ENCODE data around the gene AGMAT. TPM values are rescaled to one million over a fixed set of nuclear protein-coding genes. Genes with fewer than 3 reads are reported as not detected.

AGMAT gene, protein sequence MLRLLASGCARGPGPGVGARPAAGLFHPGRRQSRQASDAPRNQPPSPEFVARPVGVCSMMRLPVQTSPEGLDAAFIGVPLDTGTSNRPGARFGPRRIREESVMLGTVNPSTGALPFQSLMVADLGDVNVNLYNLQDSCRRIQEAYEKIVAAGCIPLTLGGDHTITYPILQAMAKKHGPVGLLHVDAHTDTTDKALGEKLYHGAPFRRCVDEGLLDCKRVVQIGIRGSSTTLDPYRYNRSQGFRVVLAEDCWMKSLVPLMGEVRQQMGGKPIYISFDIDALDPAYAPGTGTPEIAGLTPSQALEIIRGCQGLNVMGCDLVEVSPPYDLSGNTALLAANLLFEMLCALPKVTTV
- 10 to 100 TPM in 3 of 4 donors, 1 to 10 TPM in 1; 1.2 to 33.6 (median 23.4) TPM for polyA plus RNA-seq (ENCODE audit: insufficient read length in 4 of 4)

DNA sequence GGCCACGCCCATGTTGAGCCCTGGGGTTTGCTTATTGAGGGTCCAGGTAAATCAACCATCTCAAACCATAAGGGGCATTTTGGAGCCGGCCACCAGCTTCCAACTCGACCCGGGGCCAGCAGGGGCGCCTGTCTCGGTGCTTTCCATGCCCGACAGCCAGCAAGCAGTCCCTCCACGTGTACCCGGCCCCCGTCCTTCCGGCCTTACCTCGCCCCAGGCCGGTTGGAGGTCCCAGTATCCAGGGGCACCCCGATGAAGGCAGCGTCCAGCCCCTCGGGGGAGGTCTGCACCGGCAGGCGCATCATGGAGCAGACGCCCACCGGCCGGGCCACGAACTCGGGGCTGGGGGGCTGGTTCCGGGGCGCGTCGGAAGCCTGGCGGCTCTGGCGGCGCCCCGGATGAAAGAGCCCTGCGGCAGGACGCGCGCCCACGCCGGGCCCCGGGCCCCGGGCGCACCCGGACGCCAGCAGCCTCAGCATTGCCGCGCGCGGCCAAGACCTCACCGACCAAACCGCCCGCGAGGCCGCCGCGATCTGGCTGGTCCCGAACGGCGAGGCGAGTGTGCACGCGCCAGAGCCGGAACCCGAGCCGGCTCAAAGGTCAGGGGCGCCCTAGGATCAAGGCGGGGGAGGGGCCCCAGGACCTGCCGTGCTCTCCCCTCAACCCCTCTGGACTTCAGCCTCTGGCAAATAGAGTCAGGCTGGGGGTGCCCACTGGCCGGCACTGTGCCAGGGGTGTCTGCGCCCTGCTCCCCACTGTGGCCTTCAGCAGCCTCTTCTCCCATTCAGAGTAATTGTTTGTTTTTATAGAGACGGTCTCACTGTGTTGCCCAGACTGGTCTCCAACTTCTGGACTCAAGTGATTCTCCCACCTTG lies at the start of gene AGMAT:
AGMAT (minus strand) TSS at position 563 of the 875 bp plus-strand sequence; CDS start at position 479, 84 bp downstream.
- DNase-seq (ENCODE audit: low read depth in 4 of 4, low spot score in 3 of 4) = no peak

DNA sequence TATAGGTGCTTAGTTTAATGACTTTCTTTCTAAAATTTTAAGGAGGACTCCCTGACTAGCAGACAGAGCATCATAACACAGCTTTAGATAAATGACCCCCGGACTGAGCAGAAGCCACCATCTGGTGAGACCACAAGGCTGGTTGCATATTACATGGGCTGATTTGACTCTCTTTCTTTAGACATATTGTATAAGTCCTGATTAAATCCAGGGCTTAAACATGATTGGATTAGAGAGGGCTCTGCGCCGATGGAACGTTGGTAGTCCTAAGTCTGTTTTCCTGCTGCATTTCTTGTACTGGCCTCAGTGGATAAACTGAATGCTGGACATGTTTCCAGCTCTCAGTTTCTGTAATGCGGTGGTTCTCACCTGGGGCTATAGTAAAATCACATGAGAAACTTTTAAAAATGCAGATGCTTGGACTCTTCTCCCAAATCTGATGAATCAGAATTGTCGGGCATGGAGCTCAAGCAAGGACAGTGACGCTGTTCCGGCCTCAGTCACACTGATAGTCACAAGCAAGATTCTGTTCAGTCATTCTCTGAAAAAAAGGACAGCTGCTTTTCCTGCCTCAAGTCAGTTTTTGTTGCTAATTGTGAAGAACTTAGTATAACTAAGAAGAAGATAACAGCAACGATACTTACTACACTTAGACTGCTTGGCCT lies 49.0 kb upstream of the AGMAT start:
- no peak for DNase-seq (ENCODE audit: low read depth in 4 of 4, low spot score in 3 of 4)

DNA sequence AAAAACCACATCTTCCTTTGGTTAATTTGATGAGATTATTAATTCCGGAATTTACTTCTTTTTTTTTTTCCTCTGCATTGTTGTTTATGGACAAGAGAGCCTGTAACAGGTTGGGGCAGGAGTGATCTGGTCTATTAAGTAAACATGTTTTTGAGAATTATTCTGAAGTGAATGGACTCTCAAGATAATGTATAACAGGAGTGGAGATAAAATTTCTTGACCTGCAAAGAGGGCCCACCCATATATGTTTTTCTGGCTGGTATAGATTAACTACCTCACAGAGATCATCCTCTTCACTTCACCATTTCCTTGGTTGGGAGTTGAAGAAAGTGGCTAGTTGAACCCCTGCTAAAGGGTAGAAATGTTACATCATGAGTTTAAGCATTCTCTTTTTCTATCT lies 43.2 kb upstream of the AGMAT start:
- no peak for DNase-seq (ENCODE audit: low read depth in 4 of 4, low spot score in 3 of 4)

DNA sequence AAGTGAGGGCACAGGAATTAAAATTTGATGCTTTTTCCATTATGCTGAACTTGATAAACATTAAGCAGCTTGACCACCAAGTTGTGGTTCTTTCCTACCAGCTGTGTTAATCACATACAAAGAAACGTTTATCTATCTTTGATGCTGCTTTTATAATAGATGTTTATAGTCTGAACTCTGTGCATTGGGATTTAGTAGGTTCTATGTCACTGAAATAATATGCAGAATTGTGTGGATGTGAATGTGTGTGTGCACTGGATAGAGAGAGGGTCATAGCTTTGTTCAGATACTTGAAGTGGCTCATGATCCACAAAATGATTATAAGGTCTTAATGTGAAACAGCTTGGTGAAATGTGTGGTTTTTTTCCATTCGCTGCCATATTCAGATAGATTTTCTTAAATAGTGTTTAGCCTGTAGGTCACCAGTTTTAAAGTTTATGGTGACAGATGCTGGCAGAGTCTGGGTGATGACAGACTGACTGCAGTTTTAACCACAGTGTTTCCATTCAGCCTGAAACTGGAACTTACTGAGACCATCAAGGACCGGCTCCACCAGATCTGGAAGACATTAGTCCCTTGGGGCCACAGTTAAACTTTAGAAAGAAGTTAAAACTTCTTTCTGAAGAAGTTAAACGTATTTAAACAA lies 42.6 kb upstream of the AGMAT start:
- DNase-seq (ENCODE audit: low read depth in 4 of 4, low spot score in 3 of 4) = no peak

DNA sequence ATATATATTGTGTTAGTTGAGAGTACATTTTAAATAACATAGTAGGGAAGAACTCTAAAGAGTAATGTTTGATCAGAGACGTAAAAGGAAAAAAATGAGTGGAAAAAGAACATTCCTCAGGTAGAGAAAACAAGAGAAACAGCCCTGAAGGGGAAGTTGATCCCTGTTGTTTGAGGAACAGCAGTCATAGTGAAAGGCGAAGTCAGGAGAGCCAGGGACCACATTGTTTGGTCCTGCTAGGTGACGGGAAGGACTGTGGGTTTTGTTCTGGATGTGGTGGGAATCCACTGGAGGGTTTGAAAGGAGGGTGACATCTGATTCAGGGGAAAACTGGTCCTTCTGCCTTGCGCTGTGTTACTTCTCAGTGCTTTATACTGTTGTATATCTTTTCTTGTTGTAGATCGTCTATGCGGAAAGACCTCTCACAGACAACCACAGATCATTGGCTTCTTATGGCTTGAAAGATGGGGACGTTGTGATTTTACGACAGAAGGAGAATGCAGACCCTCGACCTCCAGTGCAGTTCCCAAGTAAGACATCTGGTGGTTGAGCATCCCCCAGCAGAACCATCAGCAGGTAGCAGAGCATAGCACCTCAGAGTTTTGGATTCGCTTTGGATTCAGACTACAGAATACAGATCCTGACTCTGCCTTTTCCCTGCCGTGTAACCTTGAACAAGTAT lies 41.6 kb upstream of the AGMAT start:
- DNase-seq (ENCODE audit: low read depth in 4 of 4, low spot score in 3 of 4) = no peak

DNA sequence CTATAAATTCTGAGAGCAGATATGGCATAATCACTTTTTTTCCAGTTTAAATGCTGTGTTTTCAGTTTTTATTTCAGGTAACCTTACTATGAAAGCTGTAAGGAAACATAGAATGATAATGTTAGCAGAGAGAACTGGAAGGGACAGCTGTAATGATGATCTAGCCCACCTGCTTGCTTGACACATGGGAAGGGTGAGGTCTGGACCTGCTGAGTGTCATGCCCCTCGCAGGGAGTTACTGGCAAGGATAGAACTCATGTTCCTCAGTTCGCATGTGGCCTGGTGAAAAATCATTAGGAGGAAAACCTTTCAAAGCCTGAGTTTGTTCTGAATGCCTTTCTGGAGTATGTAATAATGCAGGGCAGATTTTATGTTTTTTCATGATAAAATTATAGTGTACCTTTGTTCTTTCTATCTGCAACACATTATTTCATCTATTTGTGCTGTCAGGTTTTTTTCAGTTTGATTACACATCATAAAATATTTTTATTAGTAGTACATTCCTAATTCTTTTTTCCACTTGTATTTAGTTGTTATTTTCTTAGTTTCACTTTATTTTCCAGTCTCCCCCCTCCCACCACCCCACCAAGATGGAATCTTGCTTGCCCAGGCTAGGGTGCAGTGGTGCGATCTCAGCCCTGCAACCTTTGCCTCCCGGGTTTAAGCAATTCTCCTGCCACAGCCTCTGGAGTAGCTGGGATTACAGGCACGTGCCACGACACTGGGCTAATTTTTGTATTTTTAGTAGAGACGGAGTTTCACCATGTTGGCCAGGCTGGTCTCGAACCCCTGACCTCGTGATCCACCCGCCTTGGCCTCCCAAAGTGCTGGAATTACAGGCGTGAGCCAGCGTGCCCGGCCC lies 40.4 kb upstream of the AGMAT start:
- no peak for DNase-seq (ENCODE audit: low read depth in 4 of 4, low spot score in 3 of 4)

DNA sequence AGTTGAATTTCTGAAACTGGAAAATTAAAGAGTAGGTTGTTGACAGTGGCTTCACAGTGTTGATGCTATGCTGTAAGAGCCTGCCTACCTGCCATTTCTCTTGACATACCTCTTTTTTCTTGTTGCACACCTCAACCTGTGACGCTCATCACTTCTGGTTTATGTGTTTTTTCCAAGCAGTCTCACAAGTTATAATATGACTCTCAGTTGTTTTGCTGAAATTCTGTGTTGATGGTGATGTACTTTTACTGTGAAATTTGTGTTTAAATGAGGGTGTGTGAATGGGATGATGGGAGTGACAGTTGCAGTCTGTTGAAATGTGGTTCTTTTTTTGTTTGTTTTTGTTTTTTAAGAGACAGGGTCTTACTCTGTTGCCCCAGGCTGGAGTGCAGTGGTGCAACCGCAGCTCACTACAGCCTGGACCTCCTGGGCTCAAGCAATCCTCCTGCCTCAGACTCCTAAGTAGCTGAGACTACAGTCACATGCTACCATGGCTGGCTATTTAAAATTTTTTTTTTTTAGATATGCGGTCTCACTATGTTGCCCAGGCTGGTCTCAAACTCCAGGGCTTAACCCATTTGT lies 39.4 kb upstream of the AGMAT start:
- DNase-seq (ENCODE audit: low read depth in 4 of 4, low spot score in 3 of 4) = no peak

DNA sequence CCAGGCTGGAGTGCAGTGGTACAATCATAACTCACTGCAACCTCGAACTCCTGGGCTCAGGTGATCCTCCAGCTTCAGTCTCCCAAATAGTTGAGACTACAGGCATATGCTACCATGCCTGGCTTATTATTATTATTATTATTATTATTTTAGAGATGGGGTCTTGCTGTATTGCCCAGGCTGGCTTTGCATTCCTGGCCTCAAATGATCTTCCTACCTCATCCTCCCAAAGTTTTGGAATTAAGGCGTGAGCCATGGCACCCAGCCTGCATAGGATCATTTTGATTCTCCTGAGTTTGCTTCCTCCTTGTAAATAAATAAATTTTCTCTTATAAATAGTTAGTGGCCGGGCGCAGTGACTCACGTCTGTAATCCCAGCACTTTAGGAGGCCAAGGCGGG lies 38.6 kb upstream of the AGMAT start:
- no peak for DNase-seq (ENCODE audit: low read depth in 4 of 4, low spot score in 3 of 4)

DNA sequence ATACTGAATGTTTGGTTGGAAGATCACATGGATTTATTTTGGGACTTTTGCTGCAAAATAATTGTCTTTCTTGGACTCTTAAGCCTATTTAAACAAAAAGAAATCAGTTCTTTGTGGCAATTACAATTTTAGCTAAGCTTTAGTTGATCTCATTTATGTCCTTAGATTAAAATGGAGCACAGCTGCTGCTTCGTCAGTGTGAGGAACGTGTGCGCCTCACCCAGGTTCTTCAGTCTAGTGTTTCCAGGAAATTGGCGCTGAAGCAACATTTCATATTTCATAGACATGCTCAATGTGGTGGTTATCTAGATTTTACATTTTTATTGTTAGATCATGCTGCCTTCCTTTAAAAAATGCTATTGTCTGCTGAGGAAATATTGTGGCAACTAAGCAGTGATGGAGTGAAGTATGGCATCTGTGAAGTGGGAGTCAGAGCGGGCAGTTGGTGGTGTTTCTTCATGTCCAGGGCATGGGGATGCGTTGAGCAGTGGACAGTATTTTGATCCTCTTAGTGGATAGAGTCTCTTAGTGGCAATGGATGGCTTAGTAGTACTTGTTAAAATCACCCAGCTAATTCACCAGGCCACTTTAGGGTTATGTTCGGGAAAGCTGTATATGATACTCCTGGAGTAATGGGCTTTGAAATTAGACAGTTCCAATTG lies 38.0 kb upstream of the AGMAT start:
- no peak for DNase-seq (ENCODE audit: low read depth in 4 of 4, low spot score in 3 of 4)

DNA sequence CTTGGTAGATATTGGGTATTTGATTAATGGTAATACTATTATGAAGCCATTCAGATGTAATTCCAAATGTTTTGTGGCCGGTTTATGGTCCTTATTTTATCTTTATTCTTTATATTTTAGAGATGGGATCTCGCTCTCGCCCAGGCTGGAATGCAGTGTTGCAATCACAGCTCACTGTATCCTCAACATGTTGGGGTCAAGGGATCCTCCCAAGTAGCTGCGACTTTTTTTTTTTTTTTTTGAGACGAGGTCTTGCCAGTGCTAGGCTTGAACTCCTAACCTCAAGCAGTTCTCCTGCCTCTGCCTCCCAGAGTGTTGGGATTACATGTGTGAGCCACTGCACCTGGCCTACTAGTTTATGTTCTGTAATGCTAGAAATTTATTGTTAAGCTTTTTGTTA lies 37.1 kb upstream of the AGMAT start:
- DNase-seq (ENCODE audit: low read depth in 4 of 4, low spot score in 3 of 4) = no peak

DNA sequence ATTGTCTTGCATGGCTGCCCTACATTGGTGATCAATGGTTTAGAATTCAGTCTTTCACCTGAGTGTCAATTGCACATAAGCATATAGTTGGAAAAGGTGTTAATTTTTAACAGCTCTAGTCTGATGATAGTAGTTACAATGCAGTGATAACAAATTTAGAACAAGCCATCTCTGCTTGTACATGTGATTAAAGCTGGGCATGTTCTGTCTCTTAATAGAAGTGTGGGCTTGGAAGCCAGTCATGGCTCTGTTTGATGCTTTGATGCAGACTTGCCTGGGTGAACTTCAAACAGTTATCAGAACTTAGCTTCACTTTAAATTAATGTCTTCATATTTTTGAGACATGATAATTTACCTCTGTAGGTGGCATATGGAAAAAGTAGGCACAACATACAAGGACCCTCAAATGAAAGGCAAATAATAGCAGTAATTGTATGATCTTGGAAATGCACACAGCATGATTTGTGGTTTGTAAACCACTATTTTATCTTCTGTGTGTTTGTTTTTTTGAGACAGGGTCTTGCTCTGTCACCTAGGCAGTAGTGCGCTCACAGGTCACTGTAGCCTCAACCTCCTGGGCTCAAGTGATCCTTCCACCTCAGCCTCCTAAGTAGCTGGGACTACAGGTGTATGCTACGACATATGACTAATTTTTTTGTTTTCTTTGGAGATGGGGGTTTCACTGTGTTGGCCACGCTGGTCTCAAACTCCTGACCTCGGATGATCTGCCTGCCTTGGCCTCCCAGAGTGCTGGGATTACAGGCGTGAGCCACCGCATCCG lies 36.2 kb upstream of the AGMAT start:
- DNase-seq (ENCODE audit: low read depth in 4 of 4, low spot score in 3 of 4) = no peak

DNA sequence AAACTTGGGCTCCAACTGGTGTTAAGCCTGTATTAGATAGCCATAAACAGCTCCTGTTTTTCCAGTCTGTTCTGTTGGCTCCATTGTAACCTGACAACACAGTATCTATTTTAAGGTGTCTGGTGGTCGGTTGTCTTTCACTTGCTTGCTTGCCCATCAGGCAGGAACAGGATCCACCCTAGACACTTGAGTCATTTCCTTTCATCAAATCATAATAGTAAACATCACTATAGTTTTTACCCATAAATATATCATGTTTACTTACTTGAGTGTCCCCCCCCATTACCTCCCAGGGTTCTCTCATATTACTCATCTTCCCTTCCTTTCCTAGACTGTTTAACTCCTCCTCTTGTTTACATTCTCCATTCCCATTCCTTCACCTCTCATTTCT lies 35.3 kb upstream of the AGMAT start:
- no peak for DNase-seq (ENCODE audit: low read depth in 4 of 4, low spot score in 3 of 4)

DNA sequence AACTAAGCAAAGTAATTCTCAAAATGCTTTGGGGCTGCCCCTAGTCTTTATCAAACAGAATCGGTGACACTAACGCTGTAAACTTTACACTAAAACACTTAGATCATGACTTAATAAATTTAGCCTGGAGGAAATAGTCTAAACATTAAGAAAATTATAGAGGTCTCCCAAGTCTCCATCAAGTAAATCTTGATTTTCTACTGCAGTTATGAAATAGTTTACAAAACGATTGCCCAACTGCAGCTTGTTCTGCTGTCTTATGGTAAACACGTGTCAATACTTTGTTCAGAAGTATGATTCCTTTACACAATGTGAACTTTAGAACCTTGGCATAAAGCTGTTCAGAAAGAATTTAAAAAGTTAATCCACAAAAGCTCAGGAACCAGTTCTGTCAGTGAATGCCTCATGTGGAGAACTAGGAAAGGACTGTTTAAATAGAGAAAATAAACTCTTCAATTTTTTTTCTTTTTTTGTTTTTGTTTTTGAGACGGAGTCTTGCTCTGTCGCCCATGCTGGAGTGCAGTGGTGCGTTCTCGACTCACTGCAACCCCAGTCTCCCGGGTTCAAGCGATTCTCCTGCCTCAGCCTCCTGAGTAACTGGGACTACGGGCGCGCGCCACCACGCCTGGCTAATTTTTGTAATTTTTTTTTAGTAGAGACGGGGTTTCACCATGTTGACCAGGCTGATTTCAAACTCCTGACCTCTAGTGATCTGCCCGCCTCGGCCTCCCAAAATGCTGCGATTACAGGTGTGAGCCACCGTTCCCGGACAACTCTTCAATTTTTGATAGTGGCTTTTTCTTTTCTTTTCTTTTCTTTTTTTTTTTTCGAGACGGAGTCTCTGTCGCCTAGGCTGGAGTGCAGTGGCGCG lies 34.0 kb upstream of the AGMAT start:
- DNase-seq (ENCODE audit: low read depth in 4 of 4, low spot score in 3 of 4) = no peak

DNA sequence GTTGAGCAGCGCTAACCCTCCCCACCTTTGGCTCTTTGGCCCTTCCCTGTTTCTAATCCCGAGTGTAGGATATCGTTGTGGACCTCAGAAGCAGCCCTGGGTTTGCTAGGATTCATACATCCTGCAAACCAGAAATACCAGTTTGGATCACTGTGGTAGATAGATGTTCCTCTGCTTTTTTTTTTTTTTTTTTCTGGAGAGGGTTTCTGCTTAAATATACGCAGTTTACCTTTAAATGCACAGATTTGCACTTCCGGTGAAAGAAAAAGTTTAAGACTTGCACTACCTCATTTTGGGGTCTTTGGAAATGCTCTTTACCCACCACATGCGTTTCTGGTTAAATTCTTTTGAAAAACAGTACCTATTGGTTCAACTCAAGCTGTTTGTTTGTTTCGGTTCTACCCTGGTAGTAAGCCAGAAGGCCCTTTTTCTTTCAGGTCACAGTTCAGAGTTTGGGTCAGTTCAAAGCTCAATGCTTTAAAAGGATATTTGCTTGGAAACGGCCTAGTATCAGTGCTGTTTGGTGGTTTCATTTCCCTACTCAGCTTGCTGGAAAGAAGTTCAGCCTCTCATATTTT lies 33.3 kb upstream of the AGMAT start:
- DNase-seq (ENCODE audit: low read depth in 4 of 4, low spot score in 3 of 4) = peak in 1 of 4 donors; percentile 31

DNA sequence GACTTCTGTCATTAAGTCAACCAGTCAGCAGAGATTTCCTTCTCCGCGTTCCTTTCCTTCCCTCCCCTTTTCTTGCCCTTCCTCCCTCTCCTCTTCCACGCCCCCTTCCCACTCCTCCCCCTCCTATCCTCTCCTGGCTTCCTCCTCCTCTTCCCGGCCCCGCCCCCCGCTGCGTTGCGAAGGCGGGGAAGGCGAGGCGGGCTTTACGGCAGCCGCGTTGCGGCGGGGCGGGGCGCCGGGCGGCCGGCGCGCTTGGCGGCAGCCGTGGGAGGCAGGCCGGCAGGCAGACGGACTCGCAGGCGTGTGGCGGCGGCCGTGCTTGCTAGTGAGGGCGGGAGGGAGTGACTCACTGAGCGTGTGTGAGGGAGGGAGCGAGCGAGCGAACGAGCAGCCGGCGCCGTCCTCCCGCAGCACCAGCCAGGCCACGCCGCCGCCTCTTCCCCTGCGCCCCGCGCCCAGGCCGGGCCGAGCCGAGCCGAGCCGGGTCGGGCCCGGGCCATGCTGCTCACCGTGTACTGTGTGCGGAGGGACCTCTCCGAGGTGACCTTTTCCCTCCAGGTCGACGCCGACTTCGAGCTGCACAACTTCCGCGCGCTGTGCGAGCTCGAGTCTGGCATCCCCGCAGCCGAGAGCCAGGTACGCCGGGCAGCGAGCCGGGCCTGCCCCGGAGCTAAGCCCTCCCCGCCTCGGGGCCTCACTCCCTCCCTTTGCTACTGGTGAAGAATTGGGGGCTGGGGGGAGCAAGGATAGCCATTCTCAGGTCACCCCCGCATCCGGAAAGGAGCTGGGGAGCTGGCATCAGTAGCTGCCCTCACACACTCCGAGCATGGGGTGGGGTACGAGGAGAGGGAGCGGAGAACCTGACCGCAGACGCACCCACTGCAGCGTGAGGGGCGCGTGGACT lies 32.6 kb upstream of the AGMAT start, which contains the start of gene DDI2:
DDI2 (plus strand) TSS at position 286 of the 904 bp plus-strand sequence; CDS start at position 499, 213 bp downstream.
- DNase-seq (ENCODE audit: low read depth in 4 of 4, low spot score in 3 of 4) = peak; percentile 90 to 97 (median 96)
